Stimulated activated CD4-positive, alpha-beta T cell treated with anti-CD3 and anti-CD28 coated beads, TNF-alpha, amount 100 ng/mL, for 24 hours (primary cell): ENCODE results near the gene ZNF2.
A peak's percentile ranks its signal among the peaks of the same experiment; 100 is the strongest.

Experiments
- DNase-seq, 3 experiments: peaks; one replicate each; pipeline ENCODE4 v3.0.0-alpha.2; 2020; ENCODE audit warnings: low read depth in 3 of 3

The ZNF2 gene

DNA sequence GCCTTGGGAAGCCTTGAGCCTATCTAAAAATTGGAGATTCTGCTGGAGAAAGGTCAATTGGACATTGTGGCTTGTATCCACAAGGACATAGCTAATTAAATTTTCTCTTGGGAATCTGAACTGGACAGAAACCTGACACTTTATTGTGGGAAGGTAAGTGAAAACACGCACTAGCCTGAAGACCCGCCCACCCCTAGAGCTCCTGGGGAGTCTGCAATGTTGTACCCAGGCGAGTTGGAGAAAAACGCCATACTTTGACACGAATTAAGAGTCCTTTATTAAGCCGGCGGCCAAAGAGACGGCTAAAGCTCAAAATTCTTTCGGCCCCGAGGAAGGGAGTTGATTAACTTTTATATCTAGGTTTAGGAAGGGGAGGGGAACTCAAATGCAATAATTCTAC lies 40.5 kb downstream of the ZNF2 start:
- no peak for DNase-seq

DNA sequence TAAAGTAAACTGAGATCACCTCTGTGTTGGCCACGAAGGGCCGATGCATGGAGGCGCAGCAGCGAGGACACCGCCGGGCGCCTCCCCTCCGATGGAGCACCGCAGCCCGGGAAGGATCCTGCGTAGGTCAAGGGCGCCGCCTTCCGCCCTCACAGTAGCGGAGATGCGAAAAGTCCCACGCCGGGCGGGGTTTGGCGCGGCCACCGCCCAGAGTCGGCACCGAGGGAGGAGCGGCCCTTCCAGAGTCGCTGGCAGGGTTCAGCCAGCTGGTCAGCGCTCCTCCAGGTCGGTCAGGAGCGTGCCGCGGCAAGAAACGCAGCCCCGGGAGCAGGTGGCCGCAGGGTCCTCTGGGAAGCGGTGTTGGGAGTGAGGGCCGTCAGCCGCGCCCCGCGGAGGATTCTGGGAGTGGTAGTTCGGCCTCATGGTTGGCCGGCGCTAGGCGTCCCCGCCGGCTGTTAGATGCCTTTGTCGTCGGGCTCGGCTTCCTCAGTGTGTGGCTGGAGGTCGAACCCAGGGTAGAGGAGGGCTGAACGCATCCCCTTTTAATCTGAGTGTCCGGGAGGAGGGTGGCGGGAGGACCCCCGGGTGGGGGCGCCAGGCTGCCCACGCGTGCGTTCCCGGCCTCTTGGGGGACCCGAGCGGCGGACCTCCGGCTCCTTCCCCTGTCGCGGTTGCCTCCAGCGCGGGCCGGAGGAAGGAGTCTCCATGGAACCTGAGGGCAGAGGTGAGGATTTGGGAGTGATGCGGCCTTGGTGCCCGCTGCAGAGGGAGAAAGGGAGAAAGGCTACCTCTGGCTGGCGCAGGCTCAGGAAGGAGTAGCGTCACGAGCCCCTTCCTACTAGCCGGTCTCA lies 41.7 kb downstream of the ZNF2 start, which contains the start of gene ZNF892:
TSS of gene ZNF892 (plus strand) at position 411 of the 851 bp plus-strand sequence. CDS start at position 706, 295 bp downstream.
- DNase-seq, result peak; percentile 65 to 82 (median 67)

DNA sequence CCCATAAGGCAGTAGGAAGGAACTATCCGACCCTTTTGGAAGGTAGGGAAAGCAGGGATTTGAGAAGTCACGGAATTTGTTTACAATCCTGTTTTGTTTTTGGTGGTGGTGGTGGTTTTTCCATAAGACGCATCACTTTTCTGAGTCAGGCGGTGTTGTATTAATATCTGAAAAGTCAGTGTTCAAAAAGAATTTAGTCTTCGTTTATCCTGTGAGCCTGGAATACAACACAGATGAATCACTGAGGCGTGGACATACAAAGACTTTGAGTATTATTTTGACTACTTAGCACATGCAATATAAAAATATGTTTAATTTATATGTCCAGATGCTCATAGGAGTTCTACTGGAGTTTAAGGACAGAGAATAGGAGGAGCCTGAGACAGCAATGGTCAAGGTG lies 42.5 kb downstream of the ZNF2 start:
- DNase-seq, result no peak

DNA sequence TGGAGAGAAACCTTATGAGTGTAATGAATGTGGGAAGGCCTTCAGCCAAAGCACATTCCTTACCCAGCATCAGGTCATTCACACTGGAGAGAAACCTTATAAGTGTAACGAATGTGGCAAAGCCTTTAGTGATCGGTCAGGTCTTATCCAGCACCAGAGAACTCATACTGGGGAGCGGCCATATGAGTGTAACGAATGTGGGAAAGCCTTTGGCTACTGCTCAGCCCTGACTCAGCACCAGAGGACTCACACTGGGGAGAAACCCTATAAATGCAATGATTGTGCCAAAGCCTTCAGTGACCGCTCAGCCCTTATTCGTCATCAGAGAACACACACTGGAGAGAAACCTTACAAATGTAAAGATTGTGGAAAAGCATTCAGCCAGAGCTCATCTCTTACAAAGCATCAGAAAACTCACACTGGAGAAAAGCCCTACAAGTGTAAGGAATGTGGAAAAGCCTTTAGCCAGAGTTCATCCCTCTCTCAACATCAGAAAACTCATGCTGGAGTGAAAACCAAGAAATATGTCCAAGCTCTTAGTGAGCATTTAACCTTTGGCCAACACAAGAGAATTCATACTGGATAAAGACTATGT lies 49.5 kb downstream of the ZNF2 start:
- no peak for DNase-seq

DNA sequence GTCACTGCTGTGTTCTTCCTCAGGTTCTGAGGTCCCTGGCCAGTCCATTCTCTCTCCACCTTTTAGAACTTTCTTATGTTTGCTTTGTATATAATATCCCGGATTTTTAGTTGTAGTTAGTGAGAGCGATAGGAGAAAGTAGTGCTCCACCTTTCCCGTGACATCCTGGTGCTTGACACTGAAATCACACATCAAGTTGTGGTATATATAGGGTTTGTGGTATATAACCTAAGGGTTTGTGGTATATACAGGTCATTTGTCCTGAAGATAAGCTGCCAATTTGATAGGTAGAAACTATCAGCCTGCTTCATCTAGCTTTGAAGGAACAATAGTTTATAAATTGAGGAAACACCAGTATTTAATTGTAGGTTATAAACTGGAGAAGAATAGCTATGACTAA lies 54.8 kb downstream of the ZNF2 start:
- no peak for DNase-seq

DNA sequence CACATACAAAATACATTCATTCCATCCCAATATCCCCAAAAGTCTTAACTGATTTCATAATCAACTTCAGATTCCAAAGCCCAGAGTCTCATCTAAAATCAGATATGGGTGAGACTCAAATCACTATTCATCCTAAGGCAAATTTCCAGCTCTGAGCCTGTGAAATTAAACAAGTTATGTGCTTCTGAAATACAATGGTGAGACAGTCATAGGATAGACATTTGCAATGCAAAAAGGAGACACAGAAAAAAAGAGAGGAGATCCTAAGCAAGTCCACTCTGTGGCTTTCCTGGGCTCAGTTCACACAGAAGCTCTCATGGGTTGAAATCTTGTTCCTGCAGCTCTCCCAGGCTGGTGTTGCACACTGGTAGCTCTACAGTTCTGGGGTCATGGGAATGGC lies 60.0 kb downstream of the ZNF2 start:
- no peak for DNase-seq

DNA sequence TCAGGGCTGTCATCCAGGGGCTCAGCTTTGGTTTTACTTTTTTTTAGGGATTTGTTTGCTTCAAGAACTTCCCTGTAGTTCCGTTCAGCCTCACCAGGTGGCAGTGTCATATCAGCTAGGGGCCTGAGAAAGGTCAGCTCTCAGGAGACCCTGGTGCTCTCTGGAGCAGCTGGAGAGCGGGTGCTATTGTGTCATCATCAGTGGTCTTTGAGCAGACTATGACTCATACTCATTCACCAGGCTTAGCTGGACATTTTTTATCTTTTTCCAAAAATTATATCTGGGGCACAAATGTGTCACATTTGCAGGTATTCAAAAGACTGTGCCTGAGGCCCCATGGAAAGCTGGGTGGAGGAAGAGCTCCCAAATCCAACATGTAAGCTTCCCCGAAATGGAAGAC lies 66.1 kb downstream of the ZNF2 start:
- DNase-seq, result peak in 1 of 3 experiments; percentile 38

DNA sequence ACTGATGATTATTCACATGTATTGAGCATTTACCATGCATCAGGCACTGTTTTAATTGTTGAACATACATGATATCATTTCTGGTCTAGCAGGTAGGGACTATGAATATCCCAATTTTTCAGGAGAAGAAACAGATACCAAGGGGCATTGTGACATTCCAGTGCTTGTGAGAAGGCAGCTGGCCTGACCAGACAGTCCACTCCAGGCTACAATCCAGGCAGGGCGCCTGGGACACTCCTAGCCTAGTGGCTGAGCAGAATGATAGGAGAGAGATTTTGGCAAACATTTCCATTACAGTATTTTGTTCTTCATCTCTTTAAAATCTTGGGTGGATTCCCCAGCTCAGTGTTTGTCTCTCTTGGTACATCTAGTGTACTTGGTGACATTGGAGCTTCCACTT lies 66.6 kb downstream of the ZNF2 start:
- no peak for DNase-seq
